IMR-90 (cell line): ENCODE results near the gene ZNF627. TPM values are rescaled to one million over a fixed set of nuclear protein-coding genes. Genes with fewer than 3 reads are reported as not detected.

ENCODE experiments used
- ATAC-seq: fragments of 200-7000 bp; cut with Tn5 transposase; 2 replicates; pipeline ENCODE4 v1.9.1; 2020; ENCODE audit warnings: low read depth, mild to moderate bottlenecking, moderate library complexity
- BruUV-seq: library from RNA; stranded (reverse); fragments of 400-500 nt; replicated peaks from 2 replicates; lab custom pipeline; 2021; lab: Mats Ljungman, UMichigan
- CTCF ChIA-PET: fragments of 300-600 bp; formaldehyde crosslinking; extraction: SDS; loops from one replicate; lab custom pipeline; 2021; ENCODE audit warnings: antibody characterized with exemption; lab: Yijun Ruan, JAX
- POLR2A ChIA-PET: fragments of 300-600 bp; sonication (Branson Sonifier 250); formaldehyde crosslinking; loops from one replicate; lab custom pipeline; 2022; ENCODE audit warnings: antibody characterized with exemption; ENCODE audit not compliant: unreplicated experiment; lab: Charles Lee
- DNase-seq: peaks from one replicate; pipeline ENCODE4 v3.0.0; 2013
- H2AFZ ChIP-seq: replicated peaks from 2 replicates; pipeline ENCODE3; 2013; ENCODE audit warnings: low read length, mild to moderate bottlenecking; ENCODE audit not compliant: poor library complexity
- H2AK5ac ChIP-seq: 2 replicates; pipeline ENCODE4 v1.6.1; 2013; ENCODE audit warnings: low read depth, low read length, inconsistent platforms
- H2AK9ac ChIP-seq: replicated peaks from 2 replicates; pipeline ENCODE3; 2013; ENCODE audit warnings: mild to moderate bottlenecking, low read depth, low read length, moderate library complexity; ENCODE audit not compliant: poor library complexity
- H2BK120ac ChIP-seq: 2 replicates; pipeline ENCODE4 v1.6.1; 2013; ENCODE audit warnings: low read depth, low read length, inconsistent platforms
- H2BK15ac ChIP-seq: 3 replicates; pipeline ENCODE4 v1.6.1; 2013; ENCODE audit warnings: low read depth, low read length, inconsistent platforms
- H2BK20ac ChIP-seq: 2 replicates; pipeline ENCODE4 v1.6.1; 2013; ENCODE audit warnings: low read depth, mild to moderate bottlenecking, inconsistent platforms, low read length, moderate library complexity
- H2BK5ac ChIP-seq: 2 replicates; pipeline ENCODE4 v1.6.1; 2013; ENCODE audit warnings: mild to moderate bottlenecking, low read depth, low read length, inconsistent platforms; ENCODE audit not compliant: poor library complexity, severe bottlenecking
- H3K14ac ChIP-seq: replicated peaks from 2 replicates; pipeline ENCODE4 v1.6.1; 2013; ENCODE audit warnings: low read depth, low read length, inconsistent platforms
- H3K18ac ChIP-seq: 2 replicates; pipeline ENCODE4 v1.6.1; 2013; ENCODE audit warnings: low read depth, low read length, control low read depth
- H3K23ac ChIP-seq: 2 replicates; pipeline ENCODE4 v1.6.1; 2013; ENCODE audit warnings: low read depth, low read length, inconsistent platforms
- H3K27ac ChIP-seq: 2 replicates; pipeline ENCODE4 v1.5.1; 2013; ENCODE audit warnings: mild to moderate bottlenecking, control low read depth, low read length; ENCODE audit not compliant: insufficient read depth
- H3K27me3 ChIP-seq: 2 replicates; pipeline ENCODE4 v1.6.1; 2013; ENCODE audit warnings: low read length; ENCODE audit not compliant: control insufficient read depth, insufficient read depth
- H3K36me3 ChIP-seq: 2 replicates; pipeline ENCODE4 v1.6.1; 2013; ENCODE audit warnings: low read length, mixed read lengths; ENCODE audit not compliant: control insufficient read depth, insufficient read depth
- H3K4ac ChIP-seq: 2 replicates; pipeline ENCODE4 v1.6.1; 2013; ENCODE audit warnings: low read depth, low read length, inconsistent platforms
- H3K4me1 ChIP-seq: 2 replicates; pipeline ENCODE4 v1.6.1; 2013; ENCODE audit warnings: low read length, mixed read lengths; ENCODE audit not compliant: control insufficient read depth, insufficient read depth
- H3K4me2 ChIP-seq: 2 replicates; pipeline ENCODE4 v1.6.1; 2013; ENCODE audit warnings: low read depth, mild to moderate bottlenecking, control low read depth, low read length, moderate library complexity
- H3K4me3 ChIP-seq: 2 replicates; pipeline ENCODE4 v1.5.1; 2013; ENCODE audit warnings: low read depth, mild to moderate bottlenecking, control low read depth, low read length, moderate library complexity; ENCODE audit not compliant: insufficient read depth
- H3K56ac ChIP-seq: 2 replicates; pipeline ENCODE4 v1.6.1; 2013; ENCODE audit warnings: low read length, inconsistent platforms; ENCODE audit not compliant: insufficient read depth; ENCODE audit errors: extremely low read depth
- H3K79me1 ChIP-seq, 2 experiments: 2 replicates each; pipeline ENCODE4 v1.6.1; 2013; ENCODE audit warnings: low read length in 2 of 2, inconsistent platforms in 1 of 2, low read depth in 1 of 2
- H3K9ac ChIP-seq: 2 replicates; pipeline ENCODE4 v1.6.1; 2013; ENCODE audit warnings: low read depth, low read length, control low read depth
- H3K9me1 ChIP-seq: 2 replicates; pipeline ENCODE4 v1.6.1; 2013; ENCODE audit warnings: low read length, inconsistent platforms; ENCODE audit not compliant: insufficient read depth
- H3K9me3 ChIP-seq: 2 replicates; pipeline ENCODE4 v1.6.1; 2013; ENCODE audit warnings: low read length; ENCODE audit not compliant: control insufficient read depth, insufficient read depth
- H4K20me1 ChIP-seq: 2 replicates; pipeline ENCODE4 v1.6.1; 2013; ENCODE audit warnings: low read length, inconsistent platforms; ENCODE audit not compliant: insufficient read depth
- H4K5ac ChIP-seq: 2 replicates; pipeline ENCODE4 v1.6.1; 2013; ENCODE audit warnings: mild to moderate bottlenecking, low read depth, low read length, control low read depth
- H4K8ac ChIP-seq, 2 experiments: 2 replicates each; pipeline ENCODE4 v1.6.1; 2013; ENCODE audit warnings: low read depth in 2 of 2, low read length in 2 of 2, control low read depth in 1 of 2, inconsistent platforms in 1 of 2
- H4K91ac ChIP-seq: 2 replicates; pipeline ENCODE4 v1.6.1; 2013; ENCODE audit warnings: low read depth, low read length, inconsistent platforms; ENCODE audit not compliant: insufficient read depth
- CEBPB ChIP-seq: IDR thresholded peaks from 2 replicates; pipeline ENCODE4 v1.6.1; 2012; ENCODE audit warnings: low read depth, low read length, improper control_type of control experiment
- CHD1 ChIP-seq: IDR thresholded peaks from 2 replicates; pipeline ENCODE4 v1.6.1; 2012; ENCODE audit warnings: low read depth, low read length, improper control_type of control experiment
- WGBS, 2 experiments: methylation state at CpG; one replicate each; pipeline versions ENCODE4 v1.1.5 to v1.1.7; 2013; ENCODE audit warnings: missing lambda C conversion rate in 2 of 2; ENCODE audit not compliant: insufficient read length in 1 of 2; ENCODE audit errors: extremely low coverage in 2 of 2; 5-methylcytosine and 5-hydroxymethylcytosine counted together
- dilution Hi-C: fragments of 300-500 bp; cut with HindIII; formaldehyde crosslinking; loops from one replicate; pipeline ENCODE4 v1.14.3; 2018; ENCODE audit warnings: low sequenced_read_pairs; ENCODE audit not compliant: unreplicated experiment
- in situ Hi-C: fragments of 300-500 bp; cut with MboI; formaldehyde crosslinking; loops from 3 replicates; pipeline ENCODE4 v1.14.3; 2019; ENCODE audit warnings: low sequenced_read_pairs, inconsistent platforms, mixed read lengths
- intact Hi-C: fragments of 100-400 bp; cut with micrococcal nuclease; formaldehyde crosslinking; loops from 2 replicates; pipeline ENCODE4 v1.10.0; 2022
- polyA plus RNA-seq, 3 experiments: library from polyadenylated mRNA; depleted of rRNA; stranded (reverse); fragments of >200 nt; gene quantifications; 2 replicates each; pipeline ENCODE4 v1.2.3, GENCODE V29; 2012; ENCODE audit warnings: low replicate concordance in 1 of 3
- total RNA-seq: library from RNA; depleted of rRNA; stranded (reverse); fragments of >200 nt; gene quantifications from 2 replicates; pipeline ENCODE4 v1.2.3, GENCODE V29; 2012
- TF ChIP-seq, protein P1 (sequence below): fragments of 150-350 bp; IDR thresholded peaks from 2 replicates; pipeline ENCODE4 v1.6.1; 2016; ENCODE audit warnings: low read depth, mild to moderate bottlenecking, low read length, moderate library complexity, borderline replicate concordance

The ZNF627 gene
- total and polyA plus RNA-seq, 2 of the 4 experiments (the other 2 are of a cell fraction), result 6.3 to 34.4 TPM

GRCh38 chr19:11578258-11579142 lies 18.8 kb upstream of the ZNF627 start:
- H2AFZ ChIP-seq, result peak overlapping the region; percentile 88
- POLR2A ChIA-PET, result no interaction called here
- intact Hi-C loops, result no loop called here
- no peak for DNase-seq
- WGBS, 2 experiments, result 28% methylated on average over 33 of the region's 62 CpGs; no CpG with 5 or more reads in 1 of the 2 experiments
- no peaks in the 10 kb centered on the region for H4K20me1 ChIP-seq
- dilution Hi-C loops, result no loop called here
- H3K56ac ChIP-seq, result no peak overlapping the region
- no peak overlapping the region for H3K18ac ChIP-seq
- peaks cover 3% of the 10 kb centered on the region; the same call in 1 of the 2 replicates for H3K27me3 ChIP-seq
- CTCF ChIA-PET, result no interaction called here
- H3K14ac ChIP-seq, result no peak overlapping the region
- 0 out of 2 replicates have a peak overlapping the region, but pooled peaks have one; percentile 4 for H4K5ac ChIP-seq
- H2BK5ac ChIP-seq, result no peak overlapping the region
- no peaks in the 10 kb centered on the region for H3K79me1 ChIP-seq
- no TSS peak for BruUV-seq
- no peak overlapping the region for H2BK20ac ChIP-seq
- H3K9me3 ChIP-seq, result no peaks in the 10 kb centered on the region
- H3K9me1 ChIP-seq, result no peaks in the 10 kb centered on the region; the same call in 1 of the 2 replicates
- H3K4me1 ChIP-seq, result peaks cover 4% of the 10 kb centered on the region
- peak overlapping the region; percentile 33; the same call in 1 of the 2 replicates for H3K4me2 ChIP-seq
- H3K4me3 ChIP-seq, result no peak overlapping the region
- no peak overlapping the region for H2BK15ac ChIP-seq
- ATAC-seq, result peak; percentile 30; the same call in 1 of the 2 replicates
- H3K36me3 ChIP-seq, result no peaks in the 10 kb centered on the region
- no peak overlapping the region for H2BK120ac ChIP-seq
- H2AK9ac ChIP-seq, result peak overlapping the region; percentile 85
- H2AK5ac ChIP-seq, result no peak overlapping the region
- peak overlapping the region; percentile 19; the same call in 1 of the 2 replicates for H3K4ac ChIP-seq
- in situ Hi-C loops, result no loop called here
- H4K91ac ChIP-seq, result no peak overlapping the region
- peak overlapping the region in 1 of 2 experiments; percentile 37; a peak in 1 of 4 replicates for H4K8ac ChIP-seq
- TF ChIP-seq, protein P1, sequence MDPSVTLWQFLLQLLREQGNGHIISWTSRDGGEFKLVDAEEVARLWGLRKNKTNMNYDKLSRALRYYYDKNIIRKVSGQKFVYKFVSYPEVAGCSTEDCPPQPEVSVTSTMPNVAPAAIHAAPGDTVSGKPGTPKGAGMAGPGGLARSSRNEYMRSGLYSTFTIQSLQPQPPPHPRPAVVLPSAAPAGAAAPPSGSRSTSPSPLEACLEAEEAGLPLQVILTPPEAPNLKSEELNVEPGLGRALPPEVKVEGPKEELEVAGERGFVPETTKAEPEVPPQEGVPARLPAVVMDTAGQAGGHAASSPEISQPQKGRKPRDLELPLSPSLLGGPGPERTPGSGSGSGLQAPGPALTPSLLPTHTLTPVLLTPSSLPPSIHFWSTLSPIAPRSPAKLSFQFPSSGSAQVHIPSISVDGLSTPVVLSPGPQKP, result no peak
- TF ChIP-seq CHD1 (no peak), CEBPB (no peak)
- H3K9ac ChIP-seq, result no peak overlapping the region
- H3K23ac ChIP-seq, result peak overlapping the region; percentile 56; the same call in 1 of the 2 replicates
- H3K27ac ChIP-seq, result no peak overlapping the region
